ENCODE results near the gene FOXA2. TPM values are rescaled to one million over a fixed set of nuclear protein-coding genes. Genes with fewer than 3 reads are reported as not detected.

The FOXA2 gene
- total and polyA plus RNA-seq, 2 of the 13 experiments (the other 11 are each of a cell fraction or from before 2014, with no cell fraction given) = 8.8 to 12.2 TPM

GRCh38 chr20:22575087-22575721 lies 9.2 kb downstream of the FOXA2 start (continued):
- TF ChIP-seq STAT6 (CRISPR knock-in tag; IDR thresholded peaks at IDR 0.05; ENCODE audit: borderline replicate concordance) (no peak), SRSF9 (IDR thresholded peaks at IDR 0.05; ENCODE audit: borderline replicate concordance, insufficient read depth, low read depth, low read length, poor library complexity, severe bottlenecking) (no peak), ZBTB3 (CRISPR knock-in tag; IDR thresholded peaks at IDR 0.05; ENCODE audit: borderline replicate concordance, low read depth) (no peak), AKAP8 (CRISPR knock-in tag; IDR thresholded peaks at IDR 0.05) (0 out of 2 replicates have a peak, but pooled peaks have one; percentile 60), ZNF776 (CRISPR knock-in tag; IDR thresholded peaks at IDR 0.05) (no peak), POLR2AphosphoS2 (IDR thresholded peaks at IDR 0.05; ENCODE audit: low read depth, low read length) (no peak), ZNF598 (CRISPR knock-in tag; IDR thresholded peaks at IDR 0.05; ENCODE audit: borderline replicate concordance) (0 out of 2 replicates have a peak, but pooled peaks have one; percentile 53), HNRNPK (IDR thresholded peaks at IDR 0.05; ENCODE audit: low read depth, low read length, poor library complexity, severe bottlenecking) (no peak), ZNF670 (CRISPR knock-in tag; IDR thresholded peaks at IDR 0.05; ENCODE audit: borderline replicate concordance) (no peak)
- TF ChIP-seq, protein P1, sequence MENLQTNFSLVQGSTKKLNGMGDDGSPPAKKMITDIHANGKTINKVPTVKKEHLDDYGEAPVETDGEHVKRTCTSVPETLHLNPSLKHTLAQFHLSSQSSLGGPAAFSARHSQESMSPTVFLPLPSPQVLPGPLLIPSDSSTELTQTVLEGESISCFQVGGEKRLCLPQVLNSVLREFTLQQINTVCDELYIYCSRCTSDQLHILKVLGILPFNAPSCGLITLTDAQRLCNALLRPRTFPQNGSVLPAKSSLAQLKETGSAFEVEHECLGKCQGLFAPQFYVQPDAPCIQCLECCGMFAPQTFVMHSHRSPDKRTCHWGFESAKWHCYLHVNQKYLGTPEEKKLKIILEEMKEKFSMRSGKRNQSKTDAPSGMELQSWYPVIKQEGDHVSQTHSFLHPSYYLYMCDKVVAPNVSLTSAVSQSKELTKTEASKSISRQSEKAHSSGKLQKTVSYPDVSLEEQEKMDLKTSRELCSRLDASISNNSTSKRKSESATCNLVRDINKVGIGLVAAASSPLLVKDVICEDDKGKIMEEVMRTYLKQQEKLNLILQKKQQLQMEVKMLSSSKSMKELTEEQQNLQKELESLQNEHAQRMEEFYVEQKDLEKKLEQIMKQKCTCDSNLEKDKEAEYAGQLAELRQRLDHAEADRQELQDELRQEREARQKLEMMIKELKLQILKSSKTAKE (CRISPR knock-in tag; IDR thresholded peaks at IDR 0.05; ENCODE audit: borderline replicate concordance) = no peak
- TF ChIP-seq, protein P2, sequence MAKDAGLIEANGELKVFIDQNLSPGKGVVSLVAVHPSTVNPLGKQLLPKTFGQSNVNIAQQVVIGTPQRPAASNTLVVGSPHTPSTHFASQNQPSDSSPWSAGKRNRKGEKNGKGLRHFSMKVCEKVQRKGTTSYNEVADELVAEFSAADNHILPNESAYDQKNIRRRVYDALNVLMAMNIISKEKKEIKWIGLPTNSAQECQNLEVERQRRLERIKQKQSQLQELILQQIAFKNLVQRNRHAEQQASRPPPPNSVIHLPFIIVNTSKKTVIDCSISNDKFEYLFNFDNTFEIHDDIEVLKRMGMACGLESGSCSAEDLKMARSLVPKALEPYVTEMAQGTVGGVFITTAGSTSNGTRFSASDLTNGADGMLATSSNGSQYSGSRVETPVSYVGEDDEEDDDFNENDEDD (CRISPR knock-in tag; IDR thresholded peaks at IDR 0.05; ENCODE audit: borderline replicate concordance) = no peak
- TF ChIP-seq, protein P3, sequence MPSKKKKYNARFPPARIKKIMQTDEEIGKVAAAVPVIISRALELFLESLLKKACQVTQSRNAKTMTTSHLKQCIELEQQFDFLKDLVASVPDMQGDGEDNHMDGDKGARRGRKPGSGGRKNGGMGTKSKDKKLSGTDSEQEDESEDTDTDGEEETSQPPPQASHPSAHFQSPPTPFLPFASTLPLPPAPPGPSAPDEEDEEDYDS (CRISPR knock-in tag; IDR thresholded peaks at IDR 0.05) = no peak
- TF ChIP-seq, protein P4, sequence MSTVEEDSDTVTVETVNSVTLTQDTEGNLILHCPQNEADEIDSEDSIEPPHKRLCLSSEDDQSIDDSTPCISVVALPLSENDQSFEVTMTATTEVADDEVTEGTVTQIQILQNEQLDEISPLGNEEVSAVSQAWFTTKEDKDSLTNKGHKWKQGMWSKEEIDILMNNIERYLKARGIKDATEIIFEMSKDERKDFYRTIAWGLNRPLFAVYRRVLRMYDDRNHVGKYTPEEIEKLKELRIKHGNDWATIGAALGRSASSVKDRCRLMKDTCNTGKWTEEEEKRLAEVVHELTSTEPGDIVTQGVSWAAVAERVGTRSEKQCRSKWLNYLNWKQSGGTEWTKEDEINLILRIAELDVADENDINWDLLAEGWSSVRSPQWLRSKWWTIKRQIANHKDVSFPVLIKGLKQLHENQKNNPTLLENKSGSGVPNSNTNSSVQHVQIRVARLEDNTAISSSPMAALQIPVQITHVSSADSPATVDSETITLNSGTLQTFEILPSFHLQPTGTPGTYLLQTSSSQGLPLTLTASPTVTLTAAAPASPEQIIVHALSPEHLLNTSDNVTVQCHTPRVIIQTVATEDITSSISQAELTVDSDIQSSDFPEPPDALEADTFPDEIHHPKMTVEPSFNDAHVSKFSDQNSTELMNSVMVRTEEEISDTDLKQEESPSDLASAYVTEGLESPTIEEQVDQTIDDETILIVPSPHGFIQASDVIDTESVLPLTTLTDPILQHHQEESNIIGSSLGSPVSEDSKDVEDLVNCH (CRISPR knock-in tag; IDR thresholded peaks at IDR 0.05) = no peak
- TF ChIP-seq, protein P5, sequence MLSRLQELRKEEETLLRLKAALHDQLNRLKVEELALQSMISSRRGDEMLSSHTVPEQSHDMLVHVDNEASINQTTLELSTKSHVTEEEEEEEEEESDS (CRISPR knock-in tag; IDR thresholded peaks at IDR 0.05; ENCODE audit: borderline replicate concordance) = no peak
- TF ChIP-seq, protein P6, sequence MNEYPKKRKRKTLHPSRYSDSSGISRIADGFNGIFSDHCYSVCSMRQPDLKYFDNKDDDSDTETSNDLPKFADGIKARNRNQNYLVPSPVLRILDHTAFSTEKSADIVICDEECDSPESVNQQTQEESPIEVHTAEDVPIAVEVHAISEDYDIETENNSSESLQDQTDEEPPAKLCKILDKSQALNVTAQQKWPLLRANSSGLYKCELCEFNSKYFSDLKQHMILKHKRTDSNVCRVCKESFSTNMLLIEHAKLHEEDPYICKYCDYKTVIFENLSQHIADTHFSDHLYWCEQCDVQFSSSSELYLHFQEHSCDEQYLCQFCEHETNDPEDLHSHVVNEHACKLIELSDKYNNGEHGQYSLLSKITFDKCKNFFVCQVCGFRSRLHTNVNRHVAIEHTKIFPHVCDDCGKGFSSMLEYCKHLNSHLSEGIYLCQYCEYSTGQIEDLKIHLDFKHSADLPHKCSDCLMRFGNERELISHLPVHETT (CRISPR knock-in tag; conservative IDR thresholded peaks at IDR 0.05) = no peak
